G401 (cell line): ENCODE results near the gene CTNND1. TPM values are rescaled to one million over a fixed set of nuclear protein-coding genes. Genes with fewer than 3 reads are reported as not detected.
A peak's percentile ranks its signal among the peaks of the same experiment; 100 is the strongest.

Source experiments
- DNase-seq: peaks from one replicate; pipeline ENCODE4 v3.0.0-alpha.2; 2015; ENCODE audit warnings: low spot score
- in situ Hi-C: cut with HindIII; loops from 2 replicates; pipeline ENCODE4 v1.10.0; 2016; ENCODE audit warnings: low sequenced_read_pairs, mixed read lengths
- total RNA-seq: library from RNA; depleted of rRNA; stranded (reverse); fragments of >200 nt; shearing (Covaris generic); gene quantifications from 2 replicates; pipeline ENCODE4 v1.2.3, GENCODE V29; 2014

CTNND1 gene
- total RNA-seq, 1 experiment from 2014 or later, result 47.7 TPM

DNA sequence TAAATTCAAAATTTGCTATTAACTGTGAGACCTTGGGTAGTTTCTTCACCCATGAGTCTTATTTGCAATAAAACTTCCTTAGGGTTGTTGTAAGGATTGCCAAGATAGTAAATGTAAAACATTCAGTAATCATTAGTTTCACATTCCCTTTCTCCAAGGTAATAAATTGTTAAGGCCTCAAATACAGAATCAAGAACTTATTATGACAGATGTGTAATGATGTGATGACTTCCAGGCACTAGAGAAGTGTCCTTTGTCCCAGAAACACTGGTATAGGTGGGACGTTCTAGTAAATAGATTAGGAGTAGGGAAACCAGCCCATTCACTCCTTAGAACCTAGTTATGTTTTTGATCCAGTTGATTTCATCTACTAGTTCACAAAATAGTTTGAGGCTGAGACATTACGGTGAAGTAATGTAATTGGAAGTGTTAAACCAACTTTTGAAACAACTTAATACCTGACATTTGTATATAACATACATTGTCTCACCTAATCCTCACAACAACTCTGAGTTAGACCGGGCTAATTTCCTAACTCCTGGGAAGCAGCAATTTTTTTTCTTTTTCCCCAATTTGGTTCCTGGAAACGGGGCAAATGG lies 25.5 kb downstream of the CTNND1 start:
- in situ Hi-C loops, result no loop called here
- no peak for DNase-seq

- no peak for DNase-seq
- in situ Hi-C loops, result no loop called here
Observed at GRCh38 chr11:57787920-57788702, 26.5 kb downstream of the CTNND1 start.

DNA sequence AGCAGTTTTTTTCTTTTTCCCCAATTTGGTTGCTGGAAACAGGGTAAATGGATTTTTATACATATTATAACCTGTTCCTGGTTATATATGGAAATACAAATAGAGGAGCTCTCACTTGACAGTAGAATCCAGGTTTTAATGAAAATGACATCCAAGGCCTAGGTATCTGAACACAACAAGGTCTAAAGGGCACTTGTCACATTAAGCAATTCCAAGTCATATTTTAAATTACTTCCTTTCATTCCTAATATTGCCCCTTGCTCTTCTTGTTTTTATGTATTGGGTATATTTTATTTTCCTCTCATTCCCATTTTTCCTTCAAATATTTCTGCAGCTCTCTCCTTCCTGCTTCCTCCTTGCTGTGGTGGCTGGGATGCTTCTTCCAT lies 27.1 kb downstream of the CTNND1 start:
- in situ Hi-C loops, result no loop called here
- no peak for DNase-seq

GRCh38 chr11:57791321-57792059 lies 29.9 kb downstream of the CTNND1 start:
- in situ Hi-C loops, result no loop called here
- no peak for DNase-seq

DNA sequence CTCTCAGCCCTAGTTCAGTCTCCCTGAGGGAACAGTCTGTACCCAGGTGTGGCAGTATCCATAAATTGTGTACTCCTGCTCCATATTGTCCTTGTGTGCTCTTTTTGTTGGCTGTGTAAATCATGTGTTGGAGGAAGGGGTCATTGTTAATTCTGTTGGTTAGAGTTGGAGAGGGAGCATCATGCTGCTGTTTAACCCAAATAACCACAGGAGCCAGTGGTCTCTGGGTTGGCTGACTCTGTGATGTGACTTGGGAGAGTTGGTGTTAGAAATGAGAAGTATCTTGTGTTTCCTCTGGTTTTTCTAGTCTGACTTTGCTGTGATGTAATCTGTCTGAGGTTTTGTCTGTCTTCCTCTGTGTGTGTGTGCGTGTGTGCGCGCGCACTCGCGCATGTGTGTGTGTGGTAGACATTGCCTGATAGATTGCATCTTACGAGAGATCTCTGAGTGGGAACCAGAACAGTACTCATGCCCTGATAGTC lies 30.5 kb downstream of the CTNND1 start:
- no peak for DNase-seq
- in situ Hi-C loops, result no loop called here

DNA sequence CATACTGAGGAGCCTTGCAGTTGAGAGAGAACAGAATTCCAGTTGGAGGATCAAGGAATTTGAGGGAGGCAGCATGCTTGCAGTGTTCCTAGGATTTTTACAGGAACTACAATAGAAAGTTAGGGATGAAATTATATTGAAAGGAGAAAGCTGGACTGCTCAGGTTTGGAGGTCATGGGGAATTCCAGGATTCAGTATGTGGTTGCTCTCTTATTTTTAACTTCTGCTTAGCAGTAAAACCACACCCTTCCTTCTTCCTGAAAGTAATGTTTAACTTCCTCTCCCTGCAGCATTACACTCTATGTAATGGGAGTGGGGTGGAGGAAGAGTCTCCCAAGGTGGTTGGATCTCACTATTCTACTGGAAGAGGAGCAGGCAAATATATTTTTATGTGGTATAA lies 31.3 kb downstream of the CTNND1 start:
- DNase-seq, result no peak
- in situ Hi-C loops, result no loop called here

GRCh38 chr11:57793351-57794115 lies 31.9 kb downstream of the CTNND1 start:
- in situ Hi-C loops, result no loop called here
- no peak for DNase-seq

GRCh38 chr11:57798905-57799559 lies 37.4 kb downstream of the CTNND1 start:
- peak; percentile 37 for DNase-seq
- in situ Hi-C loops, result no loop called here

GRCh38 chr11:57800444-57801182 lies 39.0 kb downstream of the CTNND1 start:
- peak; percentile 78 for DNase-seq
- in situ Hi-C loops, result no loop called here

DNA sequence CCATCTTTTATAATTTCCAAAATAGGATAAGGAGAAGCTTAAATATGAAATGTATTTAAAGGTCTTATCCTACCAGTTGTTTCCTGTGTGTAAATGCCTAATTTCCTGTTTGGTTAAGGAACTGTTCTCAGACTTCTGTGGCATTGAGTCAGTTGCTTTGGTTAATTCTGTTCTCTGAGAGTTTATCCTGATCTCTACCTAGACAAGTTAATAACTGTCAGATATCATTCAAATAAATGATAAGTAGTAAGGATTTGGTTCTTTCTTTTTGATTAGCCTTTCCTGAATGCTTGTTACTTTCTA lies 39.5 kb downstream of the CTNND1 start:
- in situ Hi-C loops, result no loop called here
- no peak for DNase-seq

GRCh38 chr11:57802411-57802810 lies 40.8 kb downstream of the CTNND1 start:
- no peak for DNase-seq
- in situ Hi-C loops, result no loop called here

DNA sequence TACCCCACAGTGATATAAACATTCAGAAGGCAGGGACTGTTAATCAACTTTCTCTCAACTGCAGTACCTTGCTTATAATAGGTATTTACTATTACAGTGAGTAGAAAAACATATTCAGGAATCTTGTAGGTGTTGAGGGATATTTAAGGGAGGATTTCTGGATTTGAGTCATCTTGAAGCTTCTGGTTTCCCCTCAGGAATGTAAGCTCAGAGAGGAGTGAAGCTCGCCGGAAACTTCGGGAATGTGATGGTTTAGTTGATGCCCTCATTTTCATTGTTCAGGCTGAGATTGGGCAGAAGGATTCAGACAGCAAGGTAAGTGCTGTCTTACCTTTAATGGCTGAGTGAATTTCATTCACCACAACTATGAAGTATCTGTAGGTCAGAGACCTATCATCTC lies 42.9 kb downstream of the CTNND1 start:
- DNase-seq, result no peak
- in situ Hi-C loops, result no loop called here

- in situ Hi-C loops, result no loop called here
- DNase-seq, result no peak
Observed at GRCh38 chr11:57805780-57806179, 44.2 kb downstream of the CTNND1 start.

GRCh38 chr11:57812634-57813033 lies 51.0 kb downstream of the CTNND1 start:
- no peak for DNase-seq
- in situ Hi-C loops, result no loop called here

GRCh38 chr11:57815476-57815875 lies 53.9 kb downstream of the CTNND1 start:
- in situ Hi-C loops, result no loop called here
- DNase-seq, result no peak

DNA sequence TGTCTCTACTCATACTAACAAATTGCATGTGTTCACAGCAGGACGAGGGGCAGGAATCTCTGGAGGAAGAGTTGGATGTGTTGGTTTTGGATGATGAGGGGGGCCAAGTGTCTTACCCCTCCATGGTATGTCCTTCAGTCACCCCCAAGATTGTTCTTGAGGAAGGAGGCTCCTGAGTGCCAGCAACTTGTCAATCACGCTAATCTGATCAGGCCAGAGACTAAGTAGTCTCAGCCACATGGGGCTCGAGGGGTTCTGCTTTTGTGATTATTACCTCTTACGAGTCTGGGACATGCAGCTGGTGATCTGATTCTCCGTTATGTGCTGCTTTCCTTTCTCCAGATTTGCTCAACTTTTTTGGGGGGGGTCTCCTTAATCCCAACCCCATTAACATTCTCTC lies 54.3 kb downstream of the CTNND1 start:
- no peak for DNase-seq
- in situ Hi-C loops, result no loop called here

GRCh38 chr11:57818812-57819211 lies 57.2 kb downstream of the CTNND1 start:
- no peak for DNase-seq
- in situ Hi-C loops, result no loop called here

DNA sequence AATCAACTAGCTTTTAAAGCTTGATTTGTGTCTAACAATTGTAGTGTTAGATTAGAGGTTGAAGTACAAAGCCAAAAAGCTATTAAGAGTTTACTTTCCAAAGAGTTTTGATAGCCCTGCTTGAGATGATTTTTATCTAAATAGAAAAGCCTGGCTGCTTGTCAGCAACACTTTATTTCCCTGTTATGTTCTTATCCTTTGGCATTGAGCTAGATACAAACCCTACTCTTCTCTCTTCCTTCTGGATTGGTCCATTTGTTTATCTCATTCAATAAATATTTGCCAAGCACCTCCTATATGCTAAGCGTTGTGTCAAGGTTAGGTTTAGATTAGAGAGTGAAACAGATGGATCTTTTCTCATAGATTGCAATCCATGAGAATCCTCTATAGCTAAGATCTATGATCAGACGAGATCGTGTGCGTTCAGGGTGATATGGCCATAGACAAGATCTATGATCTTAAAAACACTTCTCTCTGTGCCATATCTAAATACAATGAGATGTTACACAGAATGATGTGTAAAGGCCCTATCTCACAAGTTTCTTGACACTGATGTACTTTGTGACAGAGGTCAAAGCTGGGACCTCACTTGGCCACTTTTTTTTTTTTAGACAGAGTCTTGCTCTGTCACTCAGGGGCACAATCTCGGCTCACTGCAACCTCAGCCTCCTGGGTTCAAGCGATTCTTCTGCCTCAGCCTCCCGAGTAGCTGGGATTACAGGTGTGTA lies 57.8 kb downstream of the CTNND1 start:
- DNase-seq, result no peak
- in situ Hi-C loops, result no loop called here
